Vagina (tissue), 2 donors: ENCODE results near the gene RAB3B.

Experiments
- POLR2AphosphoS5 ChIP-seq, 2 donors: sonication (generic); formaldehyde crosslinking; IDR thresholded peaks; one replicate each; pipeline ENCODE4 v1.9.0; 2017; ENCODE audit warnings: antibody characterized with exemption in 2 of 2, mild to moderate bottlenecking in 2 of 2, low read depth in 1 of 2; ENCODE audit not compliant: insufficient read depth in 1 of 2
- TF ChIP-seq, protein P1 (sequence below), 3 experiments: fragments of 450-650 bp in 2 of 3; fragments of 200-600 bp in 1 of 3; sonication (generic) in 1 of 3; IDR thresholded peaks; one replicate each; pipeline ENCODE4 v1.5.1; 2017 to 2019; ENCODE audit warnings: antibody characterized with exemption in 3 of 3, mild to moderate bottlenecking in 2 of 3, moderate library complexity in 2 of 3

DNA sequence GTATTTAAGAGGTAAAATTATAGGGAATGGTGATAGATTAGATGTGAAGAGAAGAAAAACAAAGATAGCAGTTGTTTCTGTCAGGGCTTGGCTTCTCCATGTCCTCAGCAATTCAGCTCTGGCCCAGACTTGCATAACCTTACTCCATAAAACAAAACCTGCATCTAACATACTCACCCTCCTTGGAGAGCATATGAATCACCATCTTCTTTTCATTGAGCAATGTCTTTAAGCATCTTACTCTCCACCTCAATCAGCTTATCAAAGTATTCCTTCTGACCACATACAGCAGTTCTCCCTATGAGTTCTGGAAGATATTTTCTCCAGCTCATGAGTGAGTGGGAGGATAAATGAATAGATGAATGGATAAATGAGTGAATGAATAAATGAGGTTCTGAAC, 49.0 kb downstream of the RAB3B start:
- TF ChIP-seq, protein P1, sequence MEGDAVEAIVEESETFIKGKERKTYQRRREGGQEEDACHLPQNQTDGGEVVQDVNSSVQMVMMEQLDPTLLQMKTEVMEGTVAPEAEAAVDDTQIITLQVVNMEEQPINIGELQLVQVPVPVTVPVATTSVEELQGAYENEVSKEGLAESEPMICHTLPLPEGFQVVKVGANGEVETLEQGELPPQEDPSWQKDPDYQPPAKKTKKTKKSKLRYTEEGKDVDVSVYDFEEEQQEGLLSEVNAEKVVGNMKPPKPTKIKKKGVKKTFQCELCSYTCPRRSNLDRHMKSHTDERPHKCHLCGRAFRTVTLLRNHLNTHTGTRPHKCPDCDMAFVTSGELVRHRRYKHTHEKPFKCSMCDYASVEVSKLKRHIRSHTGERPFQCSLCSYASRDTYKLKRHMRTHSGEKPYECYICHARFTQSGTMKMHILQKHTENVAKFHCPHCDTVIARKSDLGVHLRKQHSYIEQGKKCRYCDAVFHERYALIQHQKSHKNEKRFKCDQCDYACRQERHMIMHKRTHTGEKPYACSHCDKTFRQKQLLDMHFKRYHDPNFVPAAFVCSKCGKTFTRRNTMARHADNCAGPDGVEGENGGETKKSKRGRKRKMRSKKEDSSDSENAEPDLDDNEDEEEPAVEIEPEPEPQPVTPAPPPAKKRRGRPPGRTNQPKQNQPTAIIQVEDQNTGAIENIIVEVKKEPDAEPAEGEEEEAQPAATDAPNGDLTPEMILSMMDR (IDR thresholded peaks at IDR 0.05): no peak
- TF ChIP-seq POLR2AphosphoS5 (IDR thresholded peaks at IDR 0.05; ENCODE audit: insufficient read depth in 1 of 2, low read depth in 1 of 2): no peak
